GM23248 (cell line): ENCODE data around the gene TECTA. TPM values are rescaled to one million over a fixed set of nuclear protein-coding genes. Genes with fewer than 3 reads are reported as not detected.

Experiments
- DNase-seq: peaks from one replicate; pipeline ENCODE4 v3.0.0-alpha.2; 2015
- H2AFZ ChIP-seq: fragments of 200-600 bp; sonication (generic); 2 replicates; pipeline ENCODE4 v1.6.1; 2016; ENCODE audit warnings: antibody characterized with exemption
- H3F3A ChIP-seq: fragments of 200-600 bp; sonication (generic); 2 replicates; pipeline ENCODE4 v1.6.1; 2016; ENCODE audit warnings: mild to moderate bottlenecking, antibody characterized with exemption, mixed run types; ENCODE audit not compliant: insufficient read depth
- H3K27ac ChIP-seq: fragments of 200-600 bp; sonication (generic); 2 replicates; pipeline ENCODE4 v1.5.1; 2016; ENCODE audit warnings: mild to moderate bottlenecking
- H3K27me3 ChIP-seq: fragments of 200-600 bp; sonication (generic); replicated peaks from 2 replicates; pipeline ENCODE4 v1.6.1; 2016; ENCODE audit warnings: mild to moderate bottlenecking; ENCODE audit not compliant: insufficient read depth
- H3K36me3 ChIP-seq: fragments of 200-600 bp; sonication (generic); 2 replicates; pipeline ENCODE4 v1.6.1; 2016; ENCODE audit warnings: low read depth, mild to moderate bottlenecking
- H3K4me1 ChIP-seq: fragments of 200-600 bp; sonication (generic); 2 replicates; pipeline ENCODE4 v1.6.1; 2016; ENCODE audit warnings: mild to moderate bottlenecking; ENCODE audit not compliant: insufficient read depth
- H3K4me2 ChIP-seq: fragments of 200-600 bp; sonication (generic); one replicate; pipeline ENCODE4 v1.6.1; 2016; ENCODE audit warnings: mild to moderate bottlenecking; ENCODE audit not compliant: unreplicated experiment
- H3K4me3 ChIP-seq: fragments of 200-600 bp; sonication (generic); 2 replicates; pipeline ENCODE4 v1.5.1; 2016; ENCODE audit warnings: mild to moderate bottlenecking
- H3K79me2 ChIP-seq: fragments of 200-600 bp; sonication (generic); 2 replicates; pipeline ENCODE4 v1.6.1; 2016; ENCODE audit warnings: mild to moderate bottlenecking; ENCODE audit not compliant: insufficient read depth
- H3K9ac ChIP-seq: fragments of 200-600 bp; sonication (generic); 2 replicates; pipeline ENCODE4 v1.6.1; 2016; ENCODE audit warnings: mild to moderate bottlenecking
- H3K9me2 ChIP-seq: fragments of 200-600 bp; sonication (generic); 2 replicates; pipeline ENCODE4 v1.6.1; 2016; ENCODE audit warnings: mixed run types, mild to moderate bottlenecking, moderate library complexity; ENCODE audit not compliant: insufficient read depth
- H3K9me3 ChIP-seq: fragments of 200-600 bp; sonication (generic); one replicate; pipeline ENCODE4 v1.6.1; 2017; ENCODE audit warnings: low read depth
- H4K20me1 ChIP-seq: fragments of 200-600 bp; sonication (generic); 2 replicates; pipeline ENCODE4 v1.6.0; 2016; ENCODE audit not compliant: insufficient read depth
- EZH2 ChIP-seq: fragments of 200-600 bp; sonication (generic); IDR thresholded peaks from 2 replicates; pipeline ENCODE4 v1.6.1; 2018; ENCODE audit warnings: antibody characterized with exemption, mild to moderate bottlenecking; ENCODE audit not compliant: insufficient read depth, poor library complexity, severe bottlenecking
- EZH2phosphoT487 ChIP-seq: fragments of 200-600 bp; sonication (generic); IDR thresholded peaks from 2 replicates; pipeline ENCODE4 v1.6.1; 2018; ENCODE audit warnings: antibody characterized with exemption, moderate library complexity, mild to moderate bottlenecking, low read depth; ENCODE audit not compliant: insufficient read depth
- WGBS, 2 experiments: methylation state at CpG; one replicate each; pipeline ENCODE4 v1.1.6; 2015 to 2017; ENCODE audit warnings: low lambda C conversion rate in 2 of 2, low coverage in 1 of 2; ENCODE audit errors: missing lambda C conversion rate in 2 of 2; 5-methylcytosine and 5-hydroxymethylcytosine counted together
- in situ Hi-C: fragments of 300-500 bp; cut with MboI; formaldehyde crosslinking; loops from 2 replicates; pipeline ENCODE4 v1.15.0; 2020
- polyA plus RNA-seq: library from polyadenylated mRNA; unstranded; fragments of >200 nt; fragmentation: Nextera tagmentation; extraction: Ambion mirVana; gene quantifications from 2 replicates; pipeline ENCODE4 v1.2.1, GENCODE V29; 2016
- total RNA-seq: library from RNA; depleted of rRNA; stranded (reverse); fragments of >200 nt; shearing (Covaris generic); gene quantifications from 2 replicates; pipeline ENCODE4 v1.2.3, GENCODE V29; 2014

Gene TECTA
- total and polyA plus RNA-seq, 2 experiments from 2014 or later: under 0.01 to 0.08 TPM

DNA sequence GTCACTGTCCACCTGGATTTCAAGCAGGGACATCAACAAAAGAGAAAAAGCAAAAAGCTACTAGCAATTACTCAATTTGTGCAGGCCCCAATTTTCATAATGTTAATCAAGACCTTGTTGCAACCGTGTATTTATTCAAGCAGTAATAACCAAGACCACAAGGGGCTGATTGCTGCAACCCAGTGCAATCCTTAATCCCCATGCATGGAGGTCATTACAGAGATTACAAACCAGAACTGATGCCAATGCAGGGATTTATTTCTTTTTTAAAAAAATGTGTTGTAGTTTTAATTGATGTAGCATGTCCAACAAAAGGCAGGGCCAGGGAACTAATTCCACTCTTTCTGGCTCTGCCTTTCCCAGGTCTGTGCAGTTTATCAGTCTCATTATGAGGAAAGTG is 18.4 kb downstream of the TECTA start:
- no peak overlapping the region for H3K4me3 ChIP-seq
- H2AFZ ChIP-seq: no peak overlapping the region
- no peak overlapping the region for H3K4me2 ChIP-seq
- no peaks in the 10 kb centered on the region for H3K36me3 ChIP-seq
- in situ Hi-C loops: loop anchor here (25.0 kb wide), 1 partner anchor 607 kb away; the partner anchor contains the start of gene GRIK4
- TF ChIP-seq EZH2 (no peak), EZH2phosphoT487 (no peak)
- WGBS, 2 experiments: 0 to 6% methylated on average over 1 of the region's 1 CpG
- H3K79me2 ChIP-seq: no peaks in the 10 kb centered on the region
- H3K27ac ChIP-seq: no peak overlapping the region
- H3K9ac ChIP-seq: no peak overlapping the region
- no peaks in the 10 kb centered on the region for H3K4me1 ChIP-seq
- no peaks in the 10 kb centered on the region for H4K20me1 ChIP-seq
- DNase-seq: no peak
- no peaks in the 10 kb centered on the region for H3K27me3 ChIP-seq
- no peaks in the 10 kb centered on the region for H3K9me2 ChIP-seq
- H3K9me3 ChIP-seq: no peaks in the 10 kb centered on the region
- no peaks in the 10 kb centered on the region for H3F3A ChIP-seq

DNA sequence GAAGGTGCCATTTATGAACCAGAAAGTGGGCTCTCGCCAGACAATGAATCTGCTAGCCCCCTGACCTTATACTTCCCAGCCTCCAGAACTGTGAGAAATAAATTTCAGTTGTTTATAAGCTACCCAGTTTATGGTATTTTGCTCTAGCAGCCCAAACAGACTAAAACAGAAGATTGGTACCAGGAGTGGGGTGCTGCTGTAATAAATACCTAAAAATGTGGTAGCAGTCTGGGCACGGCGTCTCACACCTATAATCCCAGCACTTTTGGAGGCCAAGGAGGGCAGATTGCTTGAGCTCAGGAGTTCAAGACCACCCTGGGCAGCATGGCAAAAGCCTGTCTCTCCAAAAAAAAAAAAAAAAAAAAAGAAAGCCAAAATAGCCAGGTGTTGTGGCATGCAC is 21.3 kb downstream of the TECTA start:
- H3K27me3 ChIP-seq: no peaks in the 10 kb centered on the region
- DNase-seq: no peak
- no peaks in the 10 kb centered on the region for H3K9me2 ChIP-seq
- H3K4me1 ChIP-seq: no peaks in the 10 kb centered on the region
- TF ChIP-seq EZH2: no peak
- no peak overlapping the region for H3K4me3 ChIP-seq
- H2AFZ ChIP-seq: no peak overlapping the region
- 46 to 61% methylated on average over 3 of the region's 3 CpGs for WGBS, 2 experiments
- in situ Hi-C loops: loop anchor here (25.0 kb wide), 1 partner anchor 610 kb away; the partner anchor contains the start of gene GRIK4
- no peak overlapping the region for H3K9ac ChIP-seq
- H4K20me1 ChIP-seq: no peaks in the 10 kb centered on the region
- H3K36me3 ChIP-seq: no peaks in the 10 kb centered on the region
- H3K9me3 ChIP-seq: no peaks in the 10 kb centered on the region
- H3F3A ChIP-seq: no peaks in the 10 kb centered on the region
- H3K27ac ChIP-seq: no peak overlapping the region
- H3K4me2 ChIP-seq: no peak overlapping the region
- H3K79me2 ChIP-seq: no peaks in the 10 kb centered on the region

DNA sequence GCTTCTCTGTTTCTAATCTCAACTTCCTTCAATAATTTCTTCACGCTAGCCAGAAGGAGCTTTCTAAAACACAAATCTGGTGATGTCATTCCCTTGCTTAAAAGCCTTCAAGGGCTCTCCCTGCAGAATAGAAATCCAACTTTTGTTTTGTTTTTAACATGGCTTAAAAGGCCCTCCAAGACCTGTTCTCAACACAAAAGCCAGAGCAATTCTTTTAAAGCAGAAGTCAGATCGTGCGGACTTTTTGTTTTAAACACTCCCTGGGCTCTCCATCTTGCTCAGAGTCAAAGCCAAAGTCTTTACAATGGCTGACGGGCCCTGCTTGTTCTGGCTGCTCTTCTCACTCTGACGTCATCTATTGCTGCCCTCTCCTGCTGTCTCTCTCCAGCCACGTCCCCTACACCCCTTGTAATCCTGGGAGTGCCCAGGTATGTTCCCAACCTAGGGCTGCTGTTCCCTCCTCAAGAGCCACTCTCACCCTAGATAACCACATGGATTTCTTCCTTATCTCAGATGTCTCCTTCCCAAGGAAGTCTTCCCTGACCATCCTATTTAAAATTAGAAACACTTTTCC is 22.5 kb downstream of the TECTA start:
- Histone ChIP-seq H3K4me1 (no peaks in the 10 kb centered on the region), H3F3A (no peaks in the 10 kb centered on the region), H3K4me3 (no peak overlapping the region), H3K9me2 (no peaks in the 10 kb centered on the region), H4K20me1 (no peaks in the 10 kb centered on the region), H3K36me3 (no peaks in the 10 kb centered on the region), H3K9ac (no peak overlapping the region), H3K79me2 (no peaks in the 10 kb centered on the region), H3K4me2 (no peak overlapping the region), H3K9me3 (no peaks in the 10 kb centered on the region), H3K27me3 (no peaks in the 10 kb centered on the region), H2AFZ (no peak overlapping the region), H3K27ac (no peak overlapping the region)
- no peak for DNase-seq
- TF ChIP-seq EZH2 (no peak), EZH2phosphoT487 (no peak)
- WGBS, 2 experiments: 22 to 24% methylated on average over 6 of the region's 6 CpGs
- in situ Hi-C loops: loop anchor here (25.0 kb wide), 1 partner anchor 611 kb away; the partner anchor contains the start of gene GRIK4

DNA sequence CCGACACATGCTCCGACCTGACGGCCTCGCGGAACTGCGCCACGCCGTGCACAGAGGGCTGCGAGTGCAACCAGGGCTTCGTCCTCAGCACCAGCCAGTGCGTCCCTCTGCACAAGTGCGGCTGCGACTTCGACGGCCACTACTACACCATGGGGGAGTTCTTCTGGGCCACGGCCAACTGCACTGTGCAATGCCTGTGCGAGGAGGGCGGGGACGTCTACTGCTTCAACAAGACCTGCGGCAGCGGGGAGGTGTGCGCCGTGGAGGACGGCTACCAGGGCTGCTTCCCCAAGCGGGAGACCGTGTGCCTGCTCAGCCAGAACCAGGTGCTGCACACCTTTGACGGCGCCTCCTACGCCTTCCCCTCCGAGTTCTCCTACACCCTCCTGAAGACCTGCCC is 26.8 kb downstream of the TECTA start:
- Histone ChIP-seq H3K27ac (no peak overlapping the region), H3K36me3 (no peaks in the 10 kb centered on the region), H4K20me1 (no peaks in the 10 kb centered on the region), H3K9me2 (no peaks in the 10 kb centered on the region), H3K9me3 (no peaks in the 10 kb centered on the region), H3K4me2 (no peak overlapping the region), H3K79me2 (no peaks in the 10 kb centered on the region), H2AFZ (no peak overlapping the region), H3K4me3 (no peak overlapping the region), H3F3A (peaks cover 6% of the 10 kb centered on the region; the same call in 1 of the 2 replicates), H3K9ac (no peak overlapping the region), H3K27me3 (no peaks in the 10 kb centered on the region), H3K4me1 (peaks cover 6% of the 10 kb centered on the region; the same call in 1 of the 2 replicates)
- 91% methylated on average over 30 of the region's 30 CpGs for WGBS, 2 experiments
- no peak for TF ChIP-seq EZH2
- TF ChIP-seq EZH2phosphoT487: no peak
- in situ Hi-C loops: no loop called here
- no peak for DNase-seq
